Epithelial cell of esophagus (primary cell): Measurements from ENCODE around the gene ZNF185.

ENCODE experiments used
- DNase-seq: peaks from one replicate; pipeline ENCODE4 v3.0.0; 2010; ENCODE audit warnings: low read depth
- H3K4me3 ChIP-seq: 2 replicates; pipeline ENCODE4 v1.5.1; 2011; ENCODE audit warnings: mild to moderate bottlenecking, low read length, control low read depth
- TF ChIP-seq, protein P1 (sequence below): IDR thresholded peaks from 2 replicates; pipeline ENCODE4 v1.5.1; 2011; ENCODE audit warnings: low read depth, mild to moderate bottlenecking, low read length, control low read depth, inconsistent platforms; ENCODE audit not compliant: insufficient read depth; ENCODE audit errors: missing control alignments

The ZNF185 gene

DNA sequence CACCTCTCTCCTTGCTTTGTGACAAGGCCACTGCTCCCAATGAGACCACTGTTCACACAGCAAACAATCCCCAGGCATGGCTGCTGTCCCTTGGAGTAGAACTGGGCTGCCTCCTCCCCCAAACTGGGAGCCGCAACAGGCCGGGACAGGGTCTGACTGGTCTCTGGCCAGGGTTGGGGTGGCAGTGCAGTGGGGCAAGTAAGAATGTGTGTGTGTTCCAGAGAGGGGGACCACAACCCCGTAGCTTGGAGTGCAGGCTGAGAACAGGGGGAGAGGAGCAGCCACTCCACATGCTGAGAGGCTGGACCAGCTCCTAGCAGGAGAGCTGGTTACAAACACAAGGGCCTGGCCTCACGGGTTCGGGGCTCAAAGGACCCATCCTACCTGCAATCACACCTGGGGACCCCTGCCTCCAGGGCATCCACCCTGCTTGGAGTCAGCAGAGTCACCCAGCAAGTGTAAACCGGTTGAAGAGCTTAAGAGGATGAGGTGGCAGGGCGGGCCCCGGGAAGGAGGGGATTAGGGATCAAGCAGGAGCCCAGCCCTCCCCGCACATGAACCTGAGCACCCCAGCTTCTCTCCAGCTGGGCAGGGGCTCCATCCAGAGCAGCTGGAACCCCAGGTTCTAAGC lies 3.8 kb upstream of the ZNF185 start:
- TF ChIP-seq, protein P1, sequence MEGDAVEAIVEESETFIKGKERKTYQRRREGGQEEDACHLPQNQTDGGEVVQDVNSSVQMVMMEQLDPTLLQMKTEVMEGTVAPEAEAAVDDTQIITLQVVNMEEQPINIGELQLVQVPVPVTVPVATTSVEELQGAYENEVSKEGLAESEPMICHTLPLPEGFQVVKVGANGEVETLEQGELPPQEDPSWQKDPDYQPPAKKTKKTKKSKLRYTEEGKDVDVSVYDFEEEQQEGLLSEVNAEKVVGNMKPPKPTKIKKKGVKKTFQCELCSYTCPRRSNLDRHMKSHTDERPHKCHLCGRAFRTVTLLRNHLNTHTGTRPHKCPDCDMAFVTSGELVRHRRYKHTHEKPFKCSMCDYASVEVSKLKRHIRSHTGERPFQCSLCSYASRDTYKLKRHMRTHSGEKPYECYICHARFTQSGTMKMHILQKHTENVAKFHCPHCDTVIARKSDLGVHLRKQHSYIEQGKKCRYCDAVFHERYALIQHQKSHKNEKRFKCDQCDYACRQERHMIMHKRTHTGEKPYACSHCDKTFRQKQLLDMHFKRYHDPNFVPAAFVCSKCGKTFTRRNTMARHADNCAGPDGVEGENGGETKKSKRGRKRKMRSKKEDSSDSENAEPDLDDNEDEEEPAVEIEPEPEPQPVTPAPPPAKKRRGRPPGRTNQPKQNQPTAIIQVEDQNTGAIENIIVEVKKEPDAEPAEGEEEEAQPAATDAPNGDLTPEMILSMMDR: no peak
- no peak overlapping the region for H3K4me3 ChIP-seq
- peak; percentile 81 for DNase-seq

- no peak overlapping the region for H3K4me3 ChIP-seq
- DNase-seq: no peak
- TF ChIP-seq, protein P1: no peak
These were observed 2.7 kb upstream of the ZNF185 start for GRCh38 chrX:152895121-152895520.

GRCh38 chrX:152895724-152896420 lies 2.0 kb upstream of the ZNF185 start:
- H3K4me3 ChIP-seq: no peak overlapping the region
- DNase-seq: peak; percentile 90
- TF ChIP-seq, protein P1: no peak

DNA sequence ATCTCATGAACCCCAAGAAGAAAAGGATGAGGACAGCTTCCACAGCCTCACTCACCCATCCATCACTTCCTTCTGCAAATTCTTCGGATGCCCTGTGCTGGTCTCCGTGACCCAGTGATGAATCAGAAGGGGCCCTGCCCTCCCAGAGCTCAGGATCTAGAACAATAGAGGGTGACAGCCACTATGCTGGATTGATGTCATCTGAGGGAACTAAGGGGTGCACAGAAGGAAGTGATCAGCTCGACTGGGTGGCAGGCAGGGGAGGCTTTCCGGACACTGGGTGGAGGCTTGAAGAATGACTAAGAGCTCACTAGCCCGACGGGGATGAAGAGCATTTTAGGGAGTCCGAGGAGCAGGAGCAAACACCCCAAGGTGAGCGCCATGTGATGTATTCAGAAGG lies 1.4 kb upstream of the ZNF185 start:
- TF ChIP-seq, protein P1: no peak
- peak; percentile 56 for DNase-seq
- H3K4me3 ChIP-seq: no peak overlapping the region

DNA sequence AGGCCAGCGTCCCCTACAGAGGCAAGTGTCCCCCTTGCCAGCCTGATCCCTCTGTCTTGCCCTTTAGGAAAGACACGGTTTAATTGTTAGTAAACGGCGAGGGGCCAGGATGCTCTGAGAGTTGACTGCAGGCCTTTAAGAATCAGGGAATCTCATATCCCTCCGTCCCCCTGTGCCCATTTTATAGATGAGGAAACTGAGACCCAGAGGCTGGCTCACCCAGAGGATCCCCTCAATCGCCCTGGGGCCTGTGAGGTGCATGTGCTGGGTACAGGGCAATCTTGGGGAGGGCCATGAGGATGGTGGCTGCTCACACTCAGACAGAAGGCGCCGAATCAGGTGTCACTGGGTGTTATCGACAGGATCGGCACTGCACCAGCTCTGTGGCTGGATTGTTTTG lies 575 bp downstream of the ZNF185 start:
- peak overlapping the region; percentile 76 for H3K4me3 ChIP-seq

DNA sequence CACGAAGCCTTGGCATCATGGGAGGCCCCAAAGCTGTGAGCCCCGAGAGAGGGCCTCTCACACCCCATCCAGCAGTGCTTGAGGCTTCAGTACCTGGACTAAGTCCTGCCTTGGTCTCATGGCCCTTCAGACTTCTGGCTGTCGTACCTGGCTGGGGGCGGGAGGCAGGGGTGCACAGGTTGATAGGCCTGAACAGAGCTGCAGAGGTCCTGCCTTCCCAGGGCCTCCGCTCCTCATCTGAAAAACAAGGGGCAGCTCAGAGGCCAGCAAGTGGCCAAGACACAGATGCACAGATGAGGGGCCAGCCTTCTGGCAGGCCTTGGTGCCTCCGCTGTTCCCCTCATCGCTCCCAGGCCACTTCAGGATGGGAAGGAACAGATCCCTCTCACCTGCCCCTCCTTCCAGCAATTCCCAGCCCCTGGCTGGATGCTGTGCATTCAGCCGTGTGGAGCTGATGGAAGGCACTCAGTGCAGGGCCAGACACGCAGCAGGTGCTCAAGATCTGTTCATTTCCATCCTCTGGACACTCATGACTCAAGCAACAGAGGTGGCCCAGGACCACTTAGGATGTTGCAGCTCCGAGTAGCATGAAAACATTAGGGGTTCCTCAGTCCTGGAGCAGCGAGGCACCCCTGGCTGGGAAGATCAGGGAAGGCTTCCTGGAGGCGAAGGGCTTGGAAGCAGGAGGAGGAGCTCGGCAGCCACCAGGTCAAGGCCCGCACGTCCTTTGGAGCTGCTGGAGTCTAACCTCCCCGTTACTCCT lies 1.4 kb downstream of the ZNF185 start:
- TF ChIP-seq, protein P1: no peak
- DNase-seq: no peak
- H3K4me3 ChIP-seq: peak overlapping the region; percentile 76

More for the DNA sequence above, 575 bp downstream of the ZNF185 start:
- no peak for DNase-seq
- TF ChIP-seq, protein P1: no peak
